OCI-LY7 (cell line): ENCODE data around the gene TMEM72. TPM values are rescaled to one million over a fixed set of nuclear protein-coding genes. Genes with fewer than 3 reads are reported as not detected.

ENCODE experiments used
- BruUV-seq: library from RNA; stranded (reverse); fragments of 400-500 nt; replicated peaks from 2 replicates; lab custom pipeline; 2021; lab: Mats Ljungman, UMichigan
- CTCF ChIA-PET: fragments of 300-600 bp; sonication (Branson Sonifier 250); formaldehyde crosslinking; loops from one replicate; lab custom pipeline; 2022; ENCODE audit warnings: antibody characterized with exemption; ENCODE audit not compliant: unreplicated experiment; lab: Charles Lee
- POLR2A ChIA-PET: fragments of 300-600 bp; sonication (Branson Sonifier 250); formaldehyde crosslinking; loops from one replicate; lab custom pipeline; 2022; ENCODE audit warnings: antibody characterized with exemption; lab: Charles Lee
- DNase-seq: peaks from one replicate; pipeline ENCODE4 v3.0.0-alpha.2; 2015; ENCODE audit warnings: low spot score
- H2AFZ ChIP-seq: fragments of 200-600 bp; sonication (generic), shearing (Covaris generic); 2 replicates; pipeline ENCODE4 v1.6.1; 2014; ENCODE audit warnings: mild to moderate bottlenecking, antibody characterized with exemption, low read length, moderate library complexity
- H3K27ac ChIP-seq: fragments of 200-600 bp; sonication (generic); 2 replicates; pipeline ENCODE4 v1.5.1; 2014; ENCODE audit warnings: mixed run types, low read depth, mild to moderate bottlenecking, moderate library complexity, low read length, inconsistent platforms; ENCODE audit not compliant: poor library complexity, severe bottlenecking
- H3K36me3 ChIP-seq: fragments of 200-600 bp; sonication (generic); 2 replicates; pipeline ENCODE4 v1.6.1; 2014; ENCODE audit warnings: mild to moderate bottlenecking, antibody characterized with exemption, low read length, moderate library complexity, mixed read lengths; ENCODE audit not compliant: insufficient read depth
- H3K4me1 ChIP-seq: fragments of 200-600 bp; sonication (generic); 2 replicates; pipeline ENCODE4 v1.5.1; 2014; ENCODE audit warnings: mild to moderate bottlenecking, low read length; ENCODE audit not compliant: insufficient read depth, poor library complexity, severe bottlenecking
- H3K4me2 ChIP-seq: fragments of 200-600 bp; sonication (generic); 2 replicates; pipeline ENCODE4 v1.6.1; 2014; ENCODE audit warnings: mild to moderate bottlenecking, low read length
- H3K4me3 ChIP-seq: fragments of 200-600 bp; sonication (generic); 2 replicates; pipeline ENCODE4 v1.5.1; 2014; ENCODE audit warnings: mild to moderate bottlenecking, low read depth, low read length; ENCODE audit not compliant: poor library complexity, severe bottlenecking
- H3K79me2 ChIP-seq: fragments of 200-600 bp; sonication (generic); 2 replicates; pipeline ENCODE4 v1.6.1; 2016; ENCODE audit warnings: low read depth, mild to moderate bottlenecking, low read length, moderate library complexity, mixed read lengths; ENCODE audit not compliant: insufficient read depth
- H3K9me2 ChIP-seq: fragments of 200-600 bp; sonication (generic); 2 replicates; pipeline ENCODE4 v1.6.1; 2016; ENCODE audit warnings: mild to moderate bottlenecking, low read length, mixed read lengths; ENCODE audit not compliant: insufficient read depth
- H3K9me3 ChIP-seq: fragments of 200-600 bp; sonication (generic); 2 replicates; pipeline ENCODE4 v1.6.1; 2014; ENCODE audit warnings: mild to moderate bottlenecking, mixed run types, low read length, mixed read lengths
- H4K20me1 ChIP-seq: fragments of 200-600 bp; sonication (generic); 2 replicates; pipeline ENCODE4 v1.6.1; 2014; ENCODE audit warnings: mild to moderate bottlenecking, antibody characterized with exemption, low read length, moderate library complexity, mixed read lengths; ENCODE audit not compliant: insufficient read depth
- EZH2phosphoT487 ChIP-seq: fragments of 200-600 bp; sonication (generic); IDR thresholded peaks from 2 replicates; pipeline ENCODE4 v1.6.1; 2018; ENCODE audit warnings: low read depth, borderline replicate concordance, mild to moderate bottlenecking, mixed run types, antibody characterized with exemption, low read length, moderate library complexity, mixed read lengths
- intact Hi-C: fragments of 100-400 bp; cut with micrococcal nuclease; formaldehyde crosslinking; loops from one replicate; pipeline ENCODE4 v1.10.0; 2022; ENCODE audit not compliant: unreplicated experiment
- total RNA-seq, 2 experiments: library from RNA; depleted of rRNA in 1 of 2; stranded (reverse); fragments of >200 nt in 1 of 2; shearing (Covaris generic) in 1 of 2; gene quantifications; 2 replicates each; pipeline ENCODE4 v1.2.3, GENCODE V29; 2014 to 2022
- TF ChIP-seq, protein P1 (sequence below): fragments of 200-600 bp; sonication (generic); conservative IDR thresholded peaks from 2 replicates; pipeline ENCODE4 v1.5.1; 2014; ENCODE audit warnings: mild to moderate bottlenecking, antibody characterized with exemption, low read length, moderate library complexity, mixed read lengths

The TMEM72 gene
- total RNA-seq, 2 experiments from 2014 or later = not detected

DNA sequence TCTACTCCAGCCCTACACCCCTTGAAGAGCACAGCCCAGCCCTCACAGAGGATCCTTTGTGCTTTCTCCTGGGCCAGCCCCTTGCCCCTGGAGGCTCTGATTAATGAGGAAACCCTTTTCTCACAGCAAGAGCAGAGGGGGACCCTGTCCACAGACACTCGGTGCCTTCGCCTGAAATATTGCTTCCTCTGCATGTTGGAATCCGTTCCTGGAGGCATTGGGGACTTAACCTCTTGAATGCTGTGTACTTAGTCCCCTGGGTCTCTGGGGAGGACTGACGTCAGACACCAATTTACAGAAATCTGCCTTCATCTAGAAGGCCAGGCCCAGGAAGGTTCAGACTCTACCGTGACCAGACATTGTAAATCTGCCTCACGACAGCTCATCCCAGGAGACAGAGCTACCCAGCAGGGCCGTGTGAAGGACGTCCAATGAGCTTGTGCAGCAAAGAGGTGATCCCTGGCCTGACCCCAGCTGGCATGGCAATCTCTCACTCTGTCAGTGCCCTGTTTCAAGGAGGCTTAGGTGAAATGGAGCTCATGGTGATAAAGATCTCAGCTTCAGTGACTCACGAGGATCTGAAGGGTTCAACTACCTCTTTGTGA, 8.1 kb upstream of the TMEM72 start:
- no TSS peak for BruUV-seq
- CTCF ChIA-PET = no interaction called here
- intact Hi-C loops = no loop called here

DNA sequence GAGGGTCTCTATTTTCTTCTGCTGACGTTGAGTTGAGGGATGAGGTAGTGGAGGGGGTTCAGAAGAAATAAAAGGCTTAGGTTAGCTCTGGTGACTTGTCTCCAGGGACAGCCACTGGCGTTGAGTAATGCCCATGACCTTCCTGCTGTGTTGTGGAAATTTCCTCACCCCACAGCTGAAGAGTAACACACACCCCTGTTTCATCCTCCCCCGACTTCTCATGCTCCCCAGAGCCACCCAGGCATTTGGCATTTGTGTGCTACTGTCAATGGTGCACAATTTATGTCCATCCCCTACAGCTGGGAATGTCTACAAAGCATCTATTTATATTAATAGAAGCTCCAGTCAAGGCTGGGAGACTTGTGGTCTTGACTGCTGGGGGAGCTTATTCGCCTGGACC, 4.7 kb upstream of the TMEM72 start:
- Histone ChIP-seq H3K9me3 (no peaks in the 10 kb centered on the region), H3K4me2 (no peak overlapping the region), H2AFZ (no peak overlapping the region), H3K4me3 (no peak overlapping the region), H4K20me1 (no peaks in the 10 kb centered on the region), H3K79me2 (no peaks in the 10 kb centered on the region), H3K4me1 (no peaks in the 10 kb centered on the region), H3K9me2 (no peaks in the 10 kb centered on the region), H3K27ac (no peak overlapping the region), H3K36me3 (no peaks in the 10 kb centered on the region)
- BruUV-seq = no TSS peak
- intact Hi-C loops = no loop called here
- TF ChIP-seq, protein P1, sequence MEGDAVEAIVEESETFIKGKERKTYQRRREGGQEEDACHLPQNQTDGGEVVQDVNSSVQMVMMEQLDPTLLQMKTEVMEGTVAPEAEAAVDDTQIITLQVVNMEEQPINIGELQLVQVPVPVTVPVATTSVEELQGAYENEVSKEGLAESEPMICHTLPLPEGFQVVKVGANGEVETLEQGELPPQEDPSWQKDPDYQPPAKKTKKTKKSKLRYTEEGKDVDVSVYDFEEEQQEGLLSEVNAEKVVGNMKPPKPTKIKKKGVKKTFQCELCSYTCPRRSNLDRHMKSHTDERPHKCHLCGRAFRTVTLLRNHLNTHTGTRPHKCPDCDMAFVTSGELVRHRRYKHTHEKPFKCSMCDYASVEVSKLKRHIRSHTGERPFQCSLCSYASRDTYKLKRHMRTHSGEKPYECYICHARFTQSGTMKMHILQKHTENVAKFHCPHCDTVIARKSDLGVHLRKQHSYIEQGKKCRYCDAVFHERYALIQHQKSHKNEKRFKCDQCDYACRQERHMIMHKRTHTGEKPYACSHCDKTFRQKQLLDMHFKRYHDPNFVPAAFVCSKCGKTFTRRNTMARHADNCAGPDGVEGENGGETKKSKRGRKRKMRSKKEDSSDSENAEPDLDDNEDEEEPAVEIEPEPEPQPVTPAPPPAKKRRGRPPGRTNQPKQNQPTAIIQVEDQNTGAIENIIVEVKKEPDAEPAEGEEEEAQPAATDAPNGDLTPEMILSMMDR = no peak
- no peak for TF ChIP-seq EZH2phosphoT487
- ChIA-PET CTCF (no interaction called here), POLR2A (no interaction called here)
- DNase-seq = no peak

More for the DNA sequence above, 8.1 kb upstream of the TMEM72 start:
- Histone ChIP-seq H3K36me3 (no peaks in the 10 kb centered on the region), H3K4me2 (no peak overlapping the region), H3K4me1 (no peaks in the 10 kb centered on the region), H3K27ac (no peak overlapping the region), H3K4me3 (no peak overlapping the region), H3K79me2 (no peaks in the 10 kb centered on the region), H2AFZ (no peak overlapping the region), H3K9me2 (no peaks in the 10 kb centered on the region), H4K20me1 (no peaks in the 10 kb centered on the region), H3K9me3 (no peaks in the 10 kb centered on the region)
- DNase-seq = no peak
- TF ChIP-seq EZH2phosphoT487 = no peak
- POLR2A ChIA-PET = interaction anchor here (0.5 kb wide), 2 partner anchors 27 to 45 kb away, joined by 3 read pairs; no protein-coding TSS in a partner anchor

DNA sequence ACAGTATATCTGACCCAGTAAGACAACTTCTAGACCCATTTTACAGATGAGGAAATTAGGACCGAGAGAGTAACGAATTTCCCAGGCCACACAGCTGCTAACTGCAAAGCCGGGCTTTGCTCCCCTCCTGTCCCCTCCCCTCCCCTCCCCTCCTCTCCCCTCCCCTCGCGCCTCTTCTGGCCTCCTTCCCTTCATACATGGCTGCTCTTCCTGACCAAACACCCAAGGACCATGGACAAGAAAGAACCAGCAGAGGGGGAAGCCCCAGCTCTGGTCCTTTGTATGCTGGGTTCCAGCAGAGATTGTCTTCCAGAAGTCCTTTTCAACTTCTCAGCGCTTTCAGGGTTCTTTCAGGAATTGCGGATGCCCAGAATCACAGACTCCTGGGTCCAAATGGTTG, 3.6 kb upstream of the TMEM72 start:
- intact Hi-C loops = no loop called here
- Histone ChIP-seq H3K36me3 (no peaks in the 10 kb centered on the region), H3K9me2 (no peaks in the 10 kb centered on the region), H3K4me2 (no peak overlapping the region), H2AFZ (no peak overlapping the region), H3K27ac (no peak overlapping the region), H3K4me1 (no peaks in the 10 kb centered on the region), H4K20me1 (no peaks in the 10 kb centered on the region), H3K9me3 (no peaks in the 10 kb centered on the region), H3K4me3 (no peak overlapping the region), H3K79me2 (no peaks in the 10 kb centered on the region)
- no peak for DNase-seq
- CTCF ChIA-PET = no interaction called here
- no peak for TF ChIP-seq EZH2phosphoT487
- TF ChIP-seq, protein P1 = no peak
- no TSS peak for BruUV-seq
- POLR2A ChIA-PET = no interaction called here
